ENCODE measurements around the gene TMEM95. TPM values are rescaled to one million over a fixed set of nuclear protein-coding genes. Genes with fewer than 3 reads are reported as not detected.

TMEM95 gene
- total and polyA plus RNA-seq, 10 donors: not detected

DNA sequence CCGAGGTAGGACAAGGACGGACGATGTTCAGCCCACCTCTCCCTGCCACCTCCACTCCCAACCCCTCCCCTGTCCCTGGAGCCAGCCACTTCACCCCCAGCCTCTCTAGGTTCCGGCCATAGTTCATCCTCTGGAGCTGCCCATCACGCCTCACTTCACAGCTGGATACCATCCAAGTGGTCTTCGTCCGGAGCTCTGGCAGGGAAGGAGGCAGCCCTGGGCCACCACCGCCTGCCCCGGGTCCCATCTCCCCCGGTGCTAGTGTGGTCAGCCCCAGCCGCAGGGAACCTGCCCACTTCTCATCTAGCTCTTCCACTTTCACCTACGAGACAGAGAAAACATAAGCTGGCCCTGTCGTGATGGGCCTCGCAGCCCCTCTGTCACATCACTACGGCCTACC, 33.5 kb upstream of the TMEM95 start:
- Histone ChIP-seq H3K36me3 (peaks cover 0 to 100% (median 81%) of the 10 kb centered on the region in 6 donors), H3K9me3 (no peaks in the 10 kb centered on the region), H3K4me3 (no peak overlapping the region), H3K27ac (no peak overlapping the region), H3K4me1 (peaks cover 0 to 25% (median 12%) of the 10 kb centered on the region in 6 donors), H3K27me3 (replicated peaks in 1 of 7) (no peaks in the 10 kb centered on the region)
- intact Hi-C loops (cut with DNase I; ENCODE audit: low total_unique reads): no loop called here
- no peak for DNase-seq
- WGBS, 5 donors: 93 to 97% (median 93%) methylated on average over 15 of the region's 15 CpGs
- TF ChIP-seq POLR2AphosphoS5 (IDR thresholded peaks at IDR 0.05) (peak in 1 of 3 donors; percentile 15), POLR2A (IDR thresholded peaks at IDR 0.05) (no peak)
- TF ChIP-seq, protein P1, sequence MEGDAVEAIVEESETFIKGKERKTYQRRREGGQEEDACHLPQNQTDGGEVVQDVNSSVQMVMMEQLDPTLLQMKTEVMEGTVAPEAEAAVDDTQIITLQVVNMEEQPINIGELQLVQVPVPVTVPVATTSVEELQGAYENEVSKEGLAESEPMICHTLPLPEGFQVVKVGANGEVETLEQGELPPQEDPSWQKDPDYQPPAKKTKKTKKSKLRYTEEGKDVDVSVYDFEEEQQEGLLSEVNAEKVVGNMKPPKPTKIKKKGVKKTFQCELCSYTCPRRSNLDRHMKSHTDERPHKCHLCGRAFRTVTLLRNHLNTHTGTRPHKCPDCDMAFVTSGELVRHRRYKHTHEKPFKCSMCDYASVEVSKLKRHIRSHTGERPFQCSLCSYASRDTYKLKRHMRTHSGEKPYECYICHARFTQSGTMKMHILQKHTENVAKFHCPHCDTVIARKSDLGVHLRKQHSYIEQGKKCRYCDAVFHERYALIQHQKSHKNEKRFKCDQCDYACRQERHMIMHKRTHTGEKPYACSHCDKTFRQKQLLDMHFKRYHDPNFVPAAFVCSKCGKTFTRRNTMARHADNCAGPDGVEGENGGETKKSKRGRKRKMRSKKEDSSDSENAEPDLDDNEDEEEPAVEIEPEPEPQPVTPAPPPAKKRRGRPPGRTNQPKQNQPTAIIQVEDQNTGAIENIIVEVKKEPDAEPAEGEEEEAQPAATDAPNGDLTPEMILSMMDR (IDR thresholded peaks at IDR 0.05 in 8 of 11, conservative IDR thresholded peaks at IDR 0.05 in 3 of 11): no peak

DNA sequence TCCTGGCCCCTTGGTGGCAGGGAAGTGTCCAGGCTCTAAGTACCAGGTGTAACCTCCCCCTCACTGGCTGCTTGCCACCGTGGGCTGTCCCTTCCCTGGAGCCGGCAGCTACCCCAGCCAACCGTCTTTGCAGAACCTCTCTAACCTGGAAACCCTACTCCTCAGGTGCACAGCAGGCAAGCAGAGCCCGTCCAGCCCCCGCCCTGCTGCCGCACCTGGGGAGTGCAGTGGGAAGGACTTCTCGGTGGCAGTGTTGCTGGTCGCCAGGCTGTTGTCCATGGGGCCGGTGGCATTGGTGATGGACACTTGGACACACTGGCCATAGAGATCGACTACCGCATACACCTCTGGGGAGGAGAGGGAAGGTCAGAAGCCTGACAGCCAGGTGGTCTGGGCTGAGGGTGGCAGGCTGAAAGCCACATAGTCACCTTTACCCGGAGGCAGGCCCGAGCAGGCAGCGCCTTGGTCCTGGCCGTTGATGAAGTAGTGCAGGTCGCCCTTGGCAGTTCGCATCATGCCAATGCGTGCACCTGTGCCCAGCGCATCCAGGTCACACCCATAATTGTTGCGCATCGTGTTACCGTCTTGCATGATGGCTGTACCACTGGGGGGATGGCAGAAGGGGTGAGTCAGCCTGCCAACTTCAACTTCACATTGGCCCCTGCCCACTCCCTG, 32.3 kb upstream of the TMEM95 start:
- Histone ChIP-seq H3K36me3 (peaks cover 0 to 98% (median 75%) of the 10 kb centered on the region in 6 donors), H3K9me3 (no peaks in the 10 kb centered on the region), H3K27me3 (replicated peaks in 1 of 7) (no peaks in the 10 kb centered on the region), H3K27ac (no peak overlapping the region), H3K4me3 (no peak overlapping the region), H3K4me1 (peaks cover under 1 to 24% (median 11%) of the 10 kb centered on the region in 6 donors)
- intact Hi-C loops (cut with DNase I; ENCODE audit: low total_unique reads): no loop called here
- DNase-seq: no peak
- 96 to 99% (median 97%) methylated on average over 11 to 22 of the region's 22 CpGs for WGBS, 5 donors
- peak in 1 of 3 donors; percentile 21 for TF ChIP-seq POLR2AphosphoS5 (IDR thresholded peaks at IDR 0.05)
- TF ChIP-seq, protein P1 (IDR thresholded peaks at IDR 0.05 in 8 of 11, conservative IDR thresholded peaks at IDR 0.05 in 3 of 11): no peak
- TF ChIP-seq POLR2A (IDR thresholded peaks at IDR 0.05): no peak

DNA sequence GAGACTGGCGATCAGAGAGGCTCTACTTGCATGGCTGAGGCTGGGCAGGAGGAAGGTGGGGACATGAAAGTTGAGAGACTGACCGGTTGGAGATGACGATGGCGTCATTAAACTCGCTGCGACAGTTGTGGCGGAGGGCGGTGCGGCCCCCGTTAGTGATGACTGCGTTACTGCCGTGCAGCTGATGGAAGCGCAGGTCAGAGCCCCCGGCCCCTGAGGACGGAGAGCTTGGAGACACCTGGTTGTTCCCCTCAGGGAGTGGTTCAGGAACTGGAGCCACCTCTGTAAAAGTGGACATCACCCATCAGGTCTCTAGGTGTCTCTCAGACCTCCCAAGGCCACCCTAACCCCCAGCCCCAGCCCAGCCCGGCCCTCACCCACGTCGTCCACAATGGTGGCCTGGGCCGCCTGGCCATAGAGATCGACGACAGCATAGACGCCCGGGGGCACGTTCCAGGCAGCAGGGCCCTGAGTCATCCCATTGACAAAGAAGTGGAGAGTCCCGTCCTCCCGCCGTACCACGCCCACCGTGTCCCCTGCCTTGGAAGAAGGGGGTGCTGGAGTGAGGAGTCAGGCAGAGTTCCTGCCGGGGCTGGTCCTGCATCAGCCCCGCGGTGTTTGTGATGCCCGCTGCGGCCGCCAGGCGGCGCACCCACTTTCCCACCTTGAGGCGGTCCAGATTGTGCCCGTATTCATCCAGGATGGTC, 31.1 kb upstream of the TMEM95 start:
- WGBS, 5 donors: 65 to 78% (median 69%) methylated on average over 22 to 39 of the region's 39 CpGs

More for the DNA sequence above, 31.1 kb upstream of the TMEM95 start:
- Histone ChIP-seq H3K4me3 (no peak overlapping the region), H3K9me3 (no peaks in the 10 kb centered on the region), H3K4me1 (peaks cover 2 to 35% (median 21%) of the 10 kb centered on the region in 6 donors), H3K27me3 (replicated peaks in 1 of 7) (no peaks in the 10 kb centered on the region), H3K36me3 (peaks cover 0 to 86% (median 63%) of the 10 kb centered on the region in 6 donors), H3K27ac (no peak overlapping the region)
- peak; percentile 90 for DNase-seq
- TF ChIP-seq, protein P1 (IDR thresholded peaks at IDR 0.05 in 8 of 11, conservative IDR thresholded peaks at IDR 0.05 in 3 of 11): peak; percentile 71 to 94 (median 89)
- TF ChIP-seq POLR2AphosphoS5 (IDR thresholded peaks at IDR 0.05) (peak; percentile 28 to 77 (median 41)), POLR2A (IDR thresholded peaks at IDR 0.05) (no peak)
- intact Hi-C loops (cut with DNase I; ENCODE audit: low total_unique reads): no loop called here

Measured in spleen (tissue), 11 donors.